ENCODE data around the gene TRAPPC12.

The TRAPPC12 gene

GRCh38 chr2:3470166-3470651 lies 90.7 kb downstream of the TRAPPC12 start:
- peak; percentile 90 for DNase-seq (ENCODE audit: low read depth)
- TF ChIP-seq CTCF (conservative IDR thresholded peaks at IDR 0.05; ENCODE audit: low read length), result peak; percentile 14; the same call in 1 of the 2 replicates
- H3K4me3 ChIP-seq (ENCODE audit: low read length), result 0 out of 2 replicates have a peak overlapping the region, but pooled peaks have one; percentile 13

- no peak for DNase-seq (ENCODE audit: low read depth)
- no peak overlapping the region for H3K4me3 ChIP-seq (ENCODE audit: low read length)
- TF ChIP-seq CTCF (conservative IDR thresholded peaks at IDR 0.05; ENCODE audit: low read length), result no peak
Observed at GRCh38 chr2:3470856-3471737, 91.6 kb downstream of the TRAPPC12 start.

- TF ChIP-seq CTCF (conservative IDR thresholded peaks at IDR 0.05; ENCODE audit: low read length), result no peak
Observed at GRCh38 chr2:3472296-3472695, 92.8 kb downstream of the TRAPPC12 start.

GRCh38 chr2:3472966-3473365 lies 93.5 kb downstream of the TRAPPC12 start:
- TF ChIP-seq CTCF (conservative IDR thresholded peaks at IDR 0.05; ENCODE audit: low read length), result no peak
- no peak overlapping the region for H3K4me3 ChIP-seq (ENCODE audit: low read length)
- no peak for DNase-seq (ENCODE audit: low read depth)

More at GRCh38 chr2:3472296-3472695, 92.8 kb downstream of the TRAPPC12 start:
- no peak for DNase-seq (ENCODE audit: low read depth)
- H3K4me3 ChIP-seq (ENCODE audit: low read length), result no peak overlapping the region

GRCh38 chr2:3475771-3476170 lies 96.3 kb downstream of the TRAPPC12 start:
- DNase-seq (ENCODE audit: low read depth), result no peak
- no peak for TF ChIP-seq CTCF (conservative IDR thresholded peaks at IDR 0.05; ENCODE audit: low read length)
- no peak overlapping the region for H3K4me3 ChIP-seq (ENCODE audit: low read length)

- no peak for TF ChIP-seq CTCF (conservative IDR thresholded peaks at IDR 0.05; ENCODE audit: low read length)
- H3K4me3 ChIP-seq (ENCODE audit: low read length), result no peak overlapping the region
Observed at GRCh38 chr2:3476321-3476984, 97.0 kb downstream of the TRAPPC12 start.

More at GRCh38 chr2:3476321-3476984, 97.0 kb downstream of the TRAPPC12 start:
- peak; percentile 6 for DNase-seq (ENCODE audit: low read depth)

Data from AG10803 (cell line).